Pons (tissue), 1 donor: ENCODE data around the gene CYP20A1.
"Not testable (repeated sequence)": the region's sequence is repeated elsewhere in the genome, so short reads cannot be mapped to it uniquely, and the experiment has no call there.

Source experiments
- DNase-seq: peaks from one replicate; pipeline ENCODE4 v3.0.0-alpha.2; 2016; ENCODE audit warnings: low spot score

CYP20A1 gene

DNA sequence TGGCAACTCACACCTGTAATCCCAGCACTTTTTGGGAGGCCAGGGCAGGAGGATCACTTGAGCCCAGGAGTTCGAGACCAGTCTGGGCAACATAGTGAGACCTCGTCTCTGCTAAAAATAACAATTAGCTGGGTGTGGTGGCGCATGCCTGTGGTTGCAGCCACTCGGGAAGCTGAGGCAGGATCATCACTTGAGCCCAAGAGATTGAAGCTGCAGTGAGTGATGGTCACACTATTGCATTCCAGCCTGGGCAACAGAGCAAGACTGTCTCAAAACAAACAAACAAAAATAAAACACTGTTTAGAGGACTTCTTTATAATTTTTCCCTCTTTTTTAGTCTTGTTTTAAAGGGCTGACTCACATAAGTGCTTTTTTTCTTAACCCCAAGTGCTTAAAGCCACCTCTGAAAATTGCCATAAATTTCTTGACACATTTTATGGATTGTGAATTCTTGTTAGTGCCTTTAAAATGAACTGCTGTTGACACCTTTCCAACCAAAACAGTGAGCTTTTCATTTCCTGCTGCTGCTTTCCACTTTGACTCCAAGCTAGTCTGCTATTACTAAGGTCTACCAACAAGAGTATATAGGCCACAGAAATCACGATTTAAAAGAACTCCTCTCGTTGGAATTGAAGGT is 41.7 kb downstream of the CYP20A1 start:
- no peak for DNase-seq

GRCh38 chr2:203282101-203282500 is 43.3 kb downstream of the CYP20A1 start:
- DNase-seq = no peak

GRCh38 chr2:203286532-203286931 is 47.7 kb downstream of the CYP20A1 start:
- DNase-seq = no peak

DNA sequence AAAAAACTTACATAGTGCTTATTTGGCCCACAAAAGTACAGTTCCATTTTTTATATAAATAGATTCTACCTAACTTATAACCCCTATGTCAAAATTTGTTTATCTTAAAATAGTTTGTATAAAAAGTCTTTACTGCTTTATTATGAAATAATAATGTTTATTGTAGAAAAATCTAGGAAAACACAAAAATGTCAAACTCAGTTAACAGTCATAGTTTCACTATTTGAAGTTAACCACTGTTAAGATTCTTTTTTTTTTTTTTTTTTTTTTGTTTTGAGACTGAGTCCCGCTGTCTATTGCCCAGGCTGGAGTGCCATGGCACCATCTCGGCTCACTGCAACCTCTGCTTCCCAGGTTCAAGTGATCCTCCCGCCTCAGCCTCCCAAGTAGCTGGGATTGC is 62.8 kb downstream of the CYP20A1 start:
- no peak for DNase-seq

DNA sequence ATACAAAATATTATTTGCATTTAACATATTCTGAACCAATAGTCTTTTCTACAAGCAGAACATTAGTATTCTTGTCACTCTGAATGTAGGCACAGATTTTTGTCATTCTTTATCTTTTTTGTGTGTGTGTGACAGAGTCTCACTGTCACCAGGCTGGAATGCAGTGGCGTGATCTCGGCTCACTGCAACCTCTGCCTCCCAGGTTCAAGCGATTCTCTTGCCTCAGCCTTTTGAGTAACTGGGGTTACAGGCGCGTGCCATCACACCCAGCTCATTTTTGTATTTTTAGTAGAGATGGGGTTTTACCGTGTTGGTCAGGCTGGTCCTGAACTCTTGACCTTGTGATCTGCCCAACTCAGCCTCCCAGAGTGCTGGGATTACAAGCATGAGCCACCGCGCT is 63.8 kb downstream of the CYP20A1 start:
- not testable (repeated sequence) for DNase-seq

DNA sequence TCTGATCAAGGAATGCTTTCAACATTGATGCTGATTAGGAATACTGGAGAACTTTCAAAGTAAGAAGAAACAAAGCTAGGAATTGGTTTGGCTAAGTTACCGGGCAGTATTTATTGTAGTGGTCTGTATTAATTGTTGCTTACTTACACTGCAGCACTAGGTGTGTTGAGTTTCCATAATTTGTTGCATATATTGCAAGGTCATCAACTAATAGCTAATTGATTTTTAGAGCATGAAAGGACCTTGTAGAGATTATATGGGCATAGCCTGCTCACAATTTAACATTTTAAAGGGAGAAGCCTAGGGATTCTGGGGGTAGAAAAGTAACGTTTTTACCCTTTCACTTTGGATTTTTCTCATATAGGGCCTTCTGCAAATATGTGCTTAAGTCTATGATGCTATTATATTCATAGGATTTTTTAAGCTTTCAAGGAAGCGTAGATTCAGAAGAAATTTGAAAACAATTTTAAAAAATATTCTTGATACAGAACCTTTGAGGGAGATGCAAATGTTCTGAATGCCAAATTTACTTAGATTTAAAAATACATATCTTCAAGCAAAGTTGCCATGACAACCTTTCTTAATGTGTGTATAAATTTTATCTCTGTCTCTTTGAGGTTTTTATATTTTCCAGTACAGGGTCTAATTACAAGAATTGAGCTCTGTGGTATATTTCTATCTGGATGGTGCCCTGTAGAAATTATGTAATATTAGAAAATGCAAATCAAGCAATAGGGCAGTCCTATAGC is 72.0 kb downstream of the CYP20A1 start:
- DNase-seq = no peak

GRCh38 chr2:203326356-203326755 is 87.5 kb downstream of the CYP20A1 start:
- DNase-seq = no peak

DNA sequence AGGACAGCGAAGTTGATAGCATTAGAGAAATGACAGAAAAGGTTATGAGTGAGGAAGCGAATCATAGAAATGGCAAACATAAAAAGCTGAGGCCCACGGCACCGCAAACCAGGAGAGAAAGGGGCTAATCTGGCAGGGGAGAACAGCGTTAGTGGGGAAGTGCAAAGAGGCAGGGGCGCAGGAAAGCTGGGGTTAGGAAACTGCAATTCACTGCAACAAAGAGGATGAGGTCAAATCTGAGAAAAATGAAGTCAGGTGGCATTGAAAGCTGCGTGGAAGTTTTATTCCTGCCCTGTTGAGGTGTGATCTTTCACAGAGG is 88.7 kb downstream of the CYP20A1 start:
- DNase-seq = no peak

DNA sequence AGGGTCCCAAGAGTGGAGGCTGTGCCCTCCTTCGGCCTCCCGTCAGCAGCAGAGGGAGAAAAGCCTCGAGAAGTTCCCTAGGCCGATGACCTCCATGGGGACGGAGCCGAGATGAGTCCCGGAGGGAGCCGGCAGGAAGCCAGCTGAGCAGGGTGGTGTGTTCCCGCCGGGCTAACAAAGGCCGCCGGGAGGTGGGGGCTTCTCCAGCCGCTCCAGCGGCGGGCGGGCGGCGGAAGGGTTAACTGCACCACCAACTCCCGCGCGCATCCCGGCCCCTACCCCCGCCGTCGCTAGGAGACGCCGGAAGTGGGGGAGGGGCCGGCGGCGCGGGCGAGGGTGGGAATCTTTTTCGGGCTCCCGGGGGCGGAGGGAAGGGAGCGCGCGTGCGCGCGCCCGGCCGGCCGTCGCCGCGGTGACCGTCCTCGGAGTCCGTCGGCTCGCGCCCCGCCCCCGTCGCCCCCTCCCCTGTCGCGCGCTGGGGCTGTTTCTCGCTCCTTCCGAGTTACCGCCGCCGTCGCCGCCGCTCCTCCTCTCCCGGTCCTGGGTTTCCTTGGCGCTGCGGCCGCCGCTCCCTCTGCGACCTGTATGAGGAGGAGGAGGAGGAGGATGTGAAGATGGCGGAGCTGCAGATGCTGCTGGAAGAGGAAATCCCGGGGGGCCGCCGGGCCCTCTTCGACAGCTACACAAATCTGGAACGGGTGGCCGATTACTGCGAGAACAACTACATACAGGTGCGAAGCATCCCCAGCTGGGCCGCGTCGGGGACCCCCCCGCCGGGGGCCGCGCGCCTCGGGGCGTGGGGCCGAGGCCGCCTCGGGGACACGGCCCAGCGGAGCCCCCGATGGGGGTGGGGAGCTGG is 89.3 kb downstream of the CYP20A1 start, which contains the start of gene ABI2:
TSS of gene ABI2 (plus strand) at position 494 of the 859 bp plus-strand sequence. CDS start at position 615, 121 bp downstream.
- DNase-seq = peak; percentile 84

GRCh38 chr2:203328760-203329540 is 90.1 kb downstream of the CYP20A1 start:
- DNase-seq = peak; percentile 43

GRCh38 chr2:203330434-203330833 is 91.6 kb downstream of the CYP20A1 start:
- DNase-seq = no peak

- no peak for DNase-seq
Measured at GRCh38 chr2:203338322-203338721, 99.5 kb downstream of the CYP20A1 start.

- no peak for DNase-seq
Measured at GRCh38 chr2:203340791-203341487, 102.1 kb downstream of the CYP20A1 start.

- no peak for DNase-seq
Measured at GRCh38 chr2:203341741-203342310, 103.0 kb downstream of the CYP20A1 start.

- DNase-seq = not testable (repeated sequence)
Measured at GRCh38 chr2:203342374-203342773, 103.6 kb downstream of the CYP20A1 start.

- no peak for DNase-seq
Measured at GRCh38 chr2:203344667-203345066, 105.8 kb downstream of the CYP20A1 start.

- DNase-seq = no peak
Measured at GRCh38 chr2:203346612-203347011, 107.8 kb downstream of the CYP20A1 start.

DNA sequence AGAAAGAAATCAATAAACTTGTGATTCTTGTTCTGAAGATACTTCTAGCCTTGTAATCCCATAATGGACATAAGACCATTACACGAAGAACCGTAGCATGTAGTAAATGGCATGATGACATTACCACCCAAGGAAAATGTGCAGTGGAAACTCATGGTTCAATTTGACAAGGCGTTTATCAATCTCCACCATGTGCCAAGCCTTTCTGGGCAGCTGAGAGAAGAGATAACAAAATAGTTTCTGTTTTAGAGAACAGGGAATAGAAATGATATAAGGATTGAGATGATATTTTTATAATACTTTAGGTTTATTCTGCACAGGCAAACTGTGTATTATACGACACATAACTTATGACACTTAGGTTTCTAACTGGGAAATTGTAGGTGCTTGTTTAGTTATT is 108.6 kb downstream of the CYP20A1 start:
- DNase-seq = no peak

- DNase-seq = no peak
Measured at GRCh38 chr2:203352604-203353255, 113.9 kb downstream of the CYP20A1 start.

- DNase-seq = no peak
Measured at GRCh38 chr2:203354966-203355365, 116.1 kb downstream of the CYP20A1 start.
